ENCODE data around the gene BRCA2.

The BRCA2 gene

DNA sequence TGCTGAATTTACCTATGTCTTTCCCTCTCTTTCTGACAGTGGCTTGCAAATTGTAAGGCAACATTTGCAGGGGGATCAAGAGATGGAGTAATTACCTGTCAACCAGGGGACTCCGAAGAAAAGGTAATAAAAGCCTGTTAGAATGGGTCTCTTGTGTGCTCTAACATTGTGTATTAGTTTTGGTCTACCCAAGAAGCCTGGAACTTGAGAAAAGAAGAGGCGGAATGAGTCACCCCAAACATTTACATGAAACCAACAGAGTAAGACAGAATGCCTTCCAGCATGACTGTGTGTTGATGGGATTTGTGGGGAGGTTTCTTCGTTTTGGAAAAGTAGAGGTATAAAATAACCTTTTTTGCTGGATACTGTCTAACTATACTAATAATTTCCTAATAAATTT is 36.9 kb upstream of the BRCA2 start:
- Histone ChIP-seq H3K9me3 (ENCODE audit: insufficient read depth, low read length) (no peaks in the 10 kb centered on the region), H3K9ac (ENCODE audit: low read length) (no peak overlapping the region), H3K27me3 (ENCODE audit: low read length) (no peaks in the 10 kb centered on the region), H3K4me3 (ENCODE audit: insufficient read depth, low read length, poor library complexity, severe bottlenecking) (no peak overlapping the region), H4K20me1 (ENCODE audit: low read depth, low read length) (no peaks in the 10 kb centered on the region), H3F3A (ENCODE audit: insufficient read depth) (no peaks in the 10 kb centered on the region), H3K36me3 (ENCODE audit: low read length) (no peaks in the 10 kb centered on the region), H2AFZ (ENCODE audit: low read depth, low read length, severe bottlenecking) (no peak overlapping the region), H3K79me2 (ENCODE audit: insufficient read depth, low read length) (no peaks in the 10 kb centered on the region), H3K27ac (ENCODE audit: low read depth, low read length) (no peak overlapping the region), H3K4me2 (ENCODE audit: low read depth, low read length, poor library complexity, severe bottlenecking) (no peak overlapping the region), H3K9me2 (replicated peaks; ENCODE audit: insufficient read depth, low read length) (no peaks in the 10 kb centered on the region)
- TF ChIP-seq CTCF (IDR thresholded peaks at IDR 0.05; ENCODE audit: insufficient read depth, low read length, poor library complexity, severe bottlenecking): no peak
- no peak for TF ChIP-seq EZH2phosphoT487 (conservative IDR thresholded peaks at IDR 0.05; ENCODE audit: low read length)

DNA sequence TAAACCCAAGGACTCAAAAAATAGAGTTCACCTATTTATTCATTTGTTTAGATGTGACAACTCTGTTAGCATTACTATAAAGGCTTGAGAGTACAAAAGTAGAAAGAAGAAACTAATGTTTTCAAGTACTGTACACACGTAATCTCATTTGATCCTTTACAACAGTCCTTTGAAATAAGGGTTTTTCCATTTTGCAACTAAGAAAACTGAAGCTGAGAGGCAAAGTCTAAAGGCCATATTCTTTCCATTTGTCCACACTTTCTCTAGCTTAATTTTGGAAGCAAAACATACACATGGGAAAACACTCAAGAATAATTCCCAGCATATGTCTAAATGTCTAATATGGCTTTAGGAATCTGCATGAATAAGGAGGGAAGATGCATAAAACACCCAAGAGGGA is 34.2 kb upstream of the BRCA2 start:
- no peaks in the 10 kb centered on the region for H3K9me2 ChIP-seq (replicated peaks; ENCODE audit: insufficient read depth, low read length)
- H3K9ac ChIP-seq (ENCODE audit: low read length): no peak overlapping the region
- no peaks in the 10 kb centered on the region for H3K27me3 ChIP-seq (ENCODE audit: low read length)
- no peaks in the 10 kb centered on the region for H3K9me3 ChIP-seq (ENCODE audit: insufficient read depth, low read length)
- no peak overlapping the region for H3K4me2 ChIP-seq (ENCODE audit: low read depth, low read length, poor library complexity, severe bottlenecking)
- no peaks in the 10 kb centered on the region for H4K20me1 ChIP-seq (ENCODE audit: low read depth, low read length)
- no peaks in the 10 kb centered on the region for H3K79me2 ChIP-seq (ENCODE audit: insufficient read depth, low read length)
- H3F3A ChIP-seq (ENCODE audit: insufficient read depth): no peaks in the 10 kb centered on the region
- TF ChIP-seq CTCF (IDR thresholded peaks at IDR 0.05; ENCODE audit: insufficient read depth, low read length, poor library complexity, severe bottlenecking) (no peak), EZH2phosphoT487 (conservative IDR thresholded peaks at IDR 0.05; ENCODE audit: low read length) (no peak)
- no peak overlapping the region for H3K4me3 ChIP-seq (ENCODE audit: insufficient read depth, low read length, poor library complexity, severe bottlenecking)
- H2AFZ ChIP-seq (ENCODE audit: low read depth, low read length, severe bottlenecking): no peak overlapping the region
- no peak overlapping the region for H3K27ac ChIP-seq (ENCODE audit: low read depth, low read length)
- no peaks in the 10 kb centered on the region for H3K36me3 ChIP-seq (ENCODE audit: low read length)

DNA sequence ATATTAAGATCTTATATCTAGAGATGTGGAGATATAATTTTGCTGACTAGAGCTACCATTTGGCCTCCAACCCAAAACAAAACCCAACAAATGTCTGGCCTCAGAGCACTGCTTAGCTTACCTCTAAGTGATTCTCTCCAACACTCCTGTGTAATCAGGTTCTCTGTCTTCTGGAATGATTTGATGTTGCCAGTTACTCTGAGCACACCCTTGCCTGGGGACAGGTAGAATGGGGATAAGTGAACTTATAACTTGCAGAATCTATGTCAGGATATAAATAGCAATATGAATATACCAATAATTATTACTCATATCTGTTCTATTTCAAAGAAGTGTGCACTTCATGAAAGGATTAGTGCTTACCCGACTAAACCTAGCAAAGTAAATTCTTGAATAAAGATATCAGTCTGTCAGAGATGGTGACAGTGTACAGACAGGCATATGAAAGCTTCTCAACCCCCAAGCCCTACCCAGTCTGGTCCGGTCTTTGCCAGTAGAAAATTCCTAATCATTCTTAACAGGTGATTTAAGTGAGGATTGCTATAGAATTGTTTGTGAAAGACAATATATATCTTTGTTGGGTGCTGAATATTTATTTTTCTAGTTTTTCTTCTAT is 33.1 kb upstream of the BRCA2 start:
- no peak overlapping the region for H3K4me2 ChIP-seq (ENCODE audit: low read depth, low read length, poor library complexity, severe bottlenecking)
- no peaks in the 10 kb centered on the region for H3K27me3 ChIP-seq (ENCODE audit: low read length)
- no peaks in the 10 kb centered on the region for H3K79me2 ChIP-seq (ENCODE audit: insufficient read depth, low read length)
- no peak overlapping the region for H2AFZ ChIP-seq (ENCODE audit: low read depth, low read length, severe bottlenecking)
- no peaks in the 10 kb centered on the region for H3K9me3 ChIP-seq (ENCODE audit: insufficient read depth, low read length)
- no peaks in the 10 kb centered on the region for H3K9me2 ChIP-seq (replicated peaks; ENCODE audit: insufficient read depth, low read length)
- no peaks in the 10 kb centered on the region for H4K20me1 ChIP-seq (ENCODE audit: low read depth, low read length)
- no peaks in the 10 kb centered on the region for H3K36me3 ChIP-seq (ENCODE audit: low read length)
- no peak overlapping the region for H3K9ac ChIP-seq (ENCODE audit: low read length)
- H3K27ac ChIP-seq (ENCODE audit: low read depth, low read length): no peak overlapping the region
- H3F3A ChIP-seq (ENCODE audit: insufficient read depth): no peaks in the 10 kb centered on the region
- no peak for TF ChIP-seq CTCF (IDR thresholded peaks at IDR 0.05; ENCODE audit: insufficient read depth, low read length, poor library complexity, severe bottlenecking)
- H3K4me3 ChIP-seq (ENCODE audit: insufficient read depth, low read length, poor library complexity, severe bottlenecking): no peak overlapping the region

Measured in SU-DHL-6 (cell line).